Breast epithelium (tissue), 4 donors: ENCODE measurements around the gene WNT7B. TPM values are rescaled to one million over a fixed set of nuclear protein-coding genes. Genes with fewer than 3 reads are reported as not detected.

Experiments used
- DNase-seq, 2 donors: peaks; one replicate each; pipeline ENCODE4 v3.0.0-alpha.2; 2019; ENCODE audit warnings: low spot score in 2 of 2
- H3K27ac ChIP-seq, 2 donors: fragments of 200-600 bp; sonication (generic) in 1 of 2; one replicate each; pipeline ENCODE4 v1.5.1; 2016 to 2019; ENCODE audit warnings: mild to moderate bottlenecking in 1 of 2
- H3K27me3 ChIP-seq, 2 donors: fragments of 200-600 bp; sonication (generic) in 1 of 2; one replicate each; pipeline versions ENCODE4 v1.5.1 to v1.6.0; 2017 to 2019; ENCODE audit warnings: control low read depth in 1 of 2, mild to moderate bottlenecking in 1 of 2
- H3K36me3 ChIP-seq: fragments of 200-600 bp; one replicate; pipeline ENCODE4 v1.5.1; 2019
- H3K4me1 ChIP-seq, 2 donors: fragments of 200-600 bp; sonication (generic); one replicate each; pipeline ENCODE4 v1.5.1; 2016 to 2019; ENCODE audit warnings: control low read depth in 1 of 2
- H3K4me3 ChIP-seq, 3 donors: fragments of 200-600 bp; sonication (generic); 1 replicate in 2 of 3; 2 replicates in 1 of 3; pipeline ENCODE4 v1.5.1; 2016 to 2019; ENCODE audit warnings: mild to moderate bottlenecking in 3 of 3, moderate library complexity in 2 of 3
- H3K9me3 ChIP-seq, 2 donors: fragments of 200-600 bp; sonication (generic) in 1 of 2; one replicate each; pipeline ENCODE4 v1.5.1; 2016 to 2019; ENCODE audit warnings: control low read depth in 1 of 2
- POLR2A ChIP-seq: fragments of 450-650 bp; IDR thresholded peaks from one replicate; pipeline ENCODE4 v1.6.1; 2016; ENCODE audit warnings: antibody characterized with exemption, mild to moderate bottlenecking, moderate library complexity
- POLR2AphosphoS5 ChIP-seq, 3 donors: sonication (generic); formaldehyde crosslinking; IDR thresholded peaks; one replicate each; pipeline ENCODE4 v1.6.1; 2017; ENCODE audit warnings: antibody characterized with exemption in 3 of 3
- intact Hi-C: fragments of 100-400 bp; cut with DNase I; formaldehyde crosslinking; loops from one replicate; pipeline ENCODE4 v1.15.1; 2023; ENCODE audit warnings: low total_unique reads
- total RNA-seq, 3 donors: library from RNA; depleted of rRNA; stranded (reverse); fragments of >200 nt; gene quantifications; one replicate each; pipeline ENCODE4 v1.1.0, GENCODE V29; 2016
- TF ChIP-seq, protein P1 (sequence below), 3 donors: fragments of 450-650 bp; IDR thresholded peaks; one replicate each; pipeline ENCODE4 v1.5.1; 2016 to 2017; ENCODE audit warnings: antibody characterized with exemption in 3 of 3, mild to moderate bottlenecking in 3 of 3, moderate library complexity in 3 of 3

WNT7B gene
- total RNA-seq, 3 donors from 2014 or later: 2.2 to 2.9 TPM; not detected in 1

- Histone ChIP-seq H3K36me3 (no peaks in the 10 kb centered on the region), H3K4me3 (no peak overlapping the region), H3K4me1 (no peaks in the 10 kb centered on the region), H3K27me3 (peaks cover 0 to 2% of the 10 kb centered on the region in 2 donors), H3K27ac (no peak overlapping the region), H3K9me3 (no peaks in the 10 kb centered on the region)
- DNase-seq: no peak
- TF ChIP-seq, protein P1, sequence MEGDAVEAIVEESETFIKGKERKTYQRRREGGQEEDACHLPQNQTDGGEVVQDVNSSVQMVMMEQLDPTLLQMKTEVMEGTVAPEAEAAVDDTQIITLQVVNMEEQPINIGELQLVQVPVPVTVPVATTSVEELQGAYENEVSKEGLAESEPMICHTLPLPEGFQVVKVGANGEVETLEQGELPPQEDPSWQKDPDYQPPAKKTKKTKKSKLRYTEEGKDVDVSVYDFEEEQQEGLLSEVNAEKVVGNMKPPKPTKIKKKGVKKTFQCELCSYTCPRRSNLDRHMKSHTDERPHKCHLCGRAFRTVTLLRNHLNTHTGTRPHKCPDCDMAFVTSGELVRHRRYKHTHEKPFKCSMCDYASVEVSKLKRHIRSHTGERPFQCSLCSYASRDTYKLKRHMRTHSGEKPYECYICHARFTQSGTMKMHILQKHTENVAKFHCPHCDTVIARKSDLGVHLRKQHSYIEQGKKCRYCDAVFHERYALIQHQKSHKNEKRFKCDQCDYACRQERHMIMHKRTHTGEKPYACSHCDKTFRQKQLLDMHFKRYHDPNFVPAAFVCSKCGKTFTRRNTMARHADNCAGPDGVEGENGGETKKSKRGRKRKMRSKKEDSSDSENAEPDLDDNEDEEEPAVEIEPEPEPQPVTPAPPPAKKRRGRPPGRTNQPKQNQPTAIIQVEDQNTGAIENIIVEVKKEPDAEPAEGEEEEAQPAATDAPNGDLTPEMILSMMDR (IDR thresholded peaks at IDR 0.05): no peak
- no peak for TF ChIP-seq POLR2A
- no peak for TF ChIP-seq POLR2AphosphoS5 (IDR thresholded peaks at IDR 0.05)
- intact Hi-C loops: no loop called here
Measured at GRCh38 chr22:45952553-45952952, 24.4 kb downstream of the WNT7B start.

- TF ChIP-seq POLR2AphosphoS5 (IDR thresholded peaks at IDR 0.05): no peak
- TF ChIP-seq POLR2A: no peak
- TF ChIP-seq, protein P1 (IDR thresholded peaks at IDR 0.05): no peak
- intact Hi-C loops: no loop called here
- H3K36me3 ChIP-seq: no peaks in the 10 kb centered on the region
- H3K4me1 ChIP-seq: no peaks in the 10 kb centered on the region
- H3K27ac ChIP-seq: no peak overlapping the region
- no peaks in the 10 kb centered on the region for H3K9me3 ChIP-seq
- DNase-seq: no peak
- H3K4me3 ChIP-seq: no peak overlapping the region
- peaks cover 0 to 2% of the 10 kb centered on the region in 2 donors for H3K27me3 ChIP-seq
Measured at GRCh38 chr22:45952151-45952550, 24.8 kb downstream of the WNT7B start.

DNA sequence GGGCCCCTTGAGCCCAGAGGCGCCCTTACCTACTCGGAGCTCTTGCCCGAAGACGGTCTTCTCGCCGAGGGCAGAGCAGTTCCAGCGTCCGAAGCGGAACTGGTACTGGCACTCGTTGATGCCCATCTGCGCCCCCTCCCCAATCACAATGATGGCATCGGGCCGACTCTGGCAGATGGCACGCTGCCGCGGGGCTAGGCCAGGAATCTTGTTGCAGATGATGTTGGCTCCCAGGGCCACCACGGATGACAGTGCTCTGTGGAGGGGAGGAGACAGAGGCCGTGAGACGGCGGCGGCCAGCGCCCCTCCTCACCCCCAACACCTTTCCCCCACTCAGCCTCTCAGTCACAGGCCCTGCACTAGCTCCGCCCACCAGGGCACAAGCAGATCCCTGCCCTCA, 27.1 kb downstream of the WNT7B start:
- intact Hi-C loops: no loop called here
- TF ChIP-seq POLR2A: no peak
- no peak for TF ChIP-seq POLR2AphosphoS5 (IDR thresholded peaks at IDR 0.05)
- TF ChIP-seq, protein P1 (IDR thresholded peaks at IDR 0.05): no peak
- no peak for DNase-seq

DNA sequence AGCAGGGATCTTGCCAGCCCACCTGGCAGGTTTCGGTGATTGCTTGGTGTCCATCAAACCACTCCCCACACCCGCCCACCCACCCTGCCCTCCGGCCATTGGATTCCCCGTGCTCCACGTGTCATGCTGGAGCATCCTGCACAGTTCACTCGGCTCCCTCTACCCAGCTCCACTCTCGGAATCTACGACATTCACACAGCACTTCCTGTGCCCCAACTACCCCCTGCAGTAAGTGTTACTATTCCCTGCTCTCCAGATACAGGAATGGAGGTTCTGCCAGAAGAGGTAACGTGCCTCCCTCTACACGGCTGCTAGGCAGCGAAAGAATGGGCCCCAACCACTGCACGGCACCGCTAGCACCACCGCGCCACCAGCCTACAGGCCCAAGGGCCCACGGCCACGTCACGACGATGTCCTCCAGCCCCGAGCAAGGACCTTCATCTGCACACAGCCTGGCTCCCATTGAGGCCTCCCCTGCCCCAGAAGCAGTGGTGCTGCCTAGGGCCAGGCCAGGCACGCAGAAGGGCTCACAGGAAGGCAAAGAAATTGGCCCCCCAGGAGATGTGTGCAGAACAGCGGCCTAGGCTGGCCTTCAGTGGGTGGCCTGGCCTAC, 27.6 kb downstream of the WNT7B start:
- Histone ChIP-seq H3K4me3 (no peak overlapping the region), H3K4me1 (no peaks in the 10 kb centered on the region), H3K36me3 (no peaks in the 10 kb centered on the region), H3K27me3 (peaks cover 0 to 2% of the 10 kb centered on the region in 2 donors), H3K9me3 (no peaks in the 10 kb centered on the region), H3K27ac (no peak overlapping the region)
- intact Hi-C loops: no loop called here
- no peak for DNase-seq
- no peak for TF ChIP-seq POLR2AphosphoS5 (IDR thresholded peaks at IDR 0.05)
- TF ChIP-seq, protein P1 (IDR thresholded peaks at IDR 0.05): no peak
- no peak for TF ChIP-seq POLR2A

More for the DNA sequence above, 27.1 kb downstream of the WNT7B start:
- Histone ChIP-seq H3K27ac (no peak overlapping the region), H3K9me3 (no peaks in the 10 kb centered on the region), H3K4me1 (no peaks in the 10 kb centered on the region), H3K27me3 (peaks cover 0 to 2% of the 10 kb centered on the region in 2 donors), H3K36me3 (no peaks in the 10 kb centered on the region), H3K4me3 (no peak overlapping the region)

- TF ChIP-seq POLR2AphosphoS5 (IDR thresholded peaks at IDR 0.05) (no peak), POLR2A (no peak)
- TF ChIP-seq, protein P1 (IDR thresholded peaks at IDR 0.05): no peak
- Histone ChIP-seq H3K36me3 (no peaks in the 10 kb centered on the region), H3K4me3 (no peak overlapping the region)
Measured at GRCh38 chr22:45948081-45948648, 28.8 kb downstream of the WNT7B start.

More at GRCh38 chr22:45948081-45948648, 28.8 kb downstream of the WNT7B start:
- H3K9me3 ChIP-seq: no peaks in the 10 kb centered on the region
- no peak overlapping the region for H3K27ac ChIP-seq
- intact Hi-C loops: no loop called here
- no peak for DNase-seq
- H3K27me3 ChIP-seq: peaks cover 0 to 2% of the 10 kb centered on the region in 2 donors
- H3K4me1 ChIP-seq: no peaks in the 10 kb centered on the region
